ENCODE data around the gene EVI2B. TPM values are rescaled to one million over a fixed set of nuclear protein-coding genes. Genes with fewer than 3 reads are reported as not detected.

Gene EVI2B
- total RNA-seq, 1 donor from 2014 or later: not detected

GRCh38 chr17:31274252-31274651 is 39.6 kb downstream of the EVI2B start:
- no peak overlapping the region for H3K27ac Mint-ChIP-seq (ENCODE audit: unreplicated experiment)
- peaks cover 1% of the 10 kb centered on the region for H3K9me3 Mint-ChIP-seq (ENCODE audit: unreplicated experiment)
- no peak for TF ChIP-seq CTCF (IDR thresholded peaks at IDR 0.05; ENCODE audit: partially characterized antibody, unreplicated experiment)
- H3K4me3 Mint-ChIP-seq (ENCODE audit: unreplicated experiment): no peak overlapping the region
- peaks cover 3% of the 10 kb centered on the region for H3K27me3 Mint-ChIP-seq (ENCODE audit: unreplicated experiment)
- no peak for DNase-seq
- peaks cover 6% of the 10 kb centered on the region for H3K4me1 Mint-ChIP-seq (ENCODE audit: low read depth, unreplicated experiment)
- peaks cover 6% of the 10 kb centered on the region for H3K36me3 Mint-ChIP-seq (ENCODE audit: unreplicated experiment)

GRCh38 chr17:31273516-31273915 is 40.3 kb downstream of the EVI2B start:
- Mint-ChIP-seq H3K27me3 (ENCODE audit: unreplicated experiment) (peaks cover 3% of the 10 kb centered on the region), H3K9me3 (ENCODE audit: unreplicated experiment) (peaks cover 1% of the 10 kb centered on the region), H3K4me1 (ENCODE audit: low read depth, unreplicated experiment) (peaks cover 10% of the 10 kb centered on the region), H3K27ac (ENCODE audit: unreplicated experiment) (no peak overlapping the region), H3K4me3 (ENCODE audit: unreplicated experiment) (no peak overlapping the region), H3K36me3 (ENCODE audit: unreplicated experiment) (peaks cover 6% of the 10 kb centered on the region)
- no peak for TF ChIP-seq CTCF (IDR thresholded peaks at IDR 0.05; ENCODE audit: partially characterized antibody, unreplicated experiment)
- no peak for DNase-seq

DNA sequence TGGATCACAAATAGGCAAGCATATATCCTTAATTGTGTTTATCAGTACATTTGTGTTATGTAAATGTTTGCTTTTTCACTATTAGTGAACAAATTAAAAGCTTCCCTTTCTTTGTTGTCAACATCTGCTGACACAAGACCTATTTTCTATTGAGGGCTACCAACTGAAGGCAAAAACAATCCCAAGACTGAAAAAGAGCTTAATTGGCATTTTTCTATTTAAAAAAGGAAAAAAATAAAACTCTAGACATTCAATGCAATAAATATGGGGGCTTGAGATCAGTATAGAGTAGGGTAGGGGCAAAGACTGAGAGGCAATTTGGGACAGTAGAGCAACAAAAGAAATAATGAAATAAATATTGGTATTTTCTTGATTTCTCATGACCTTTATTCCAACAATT is 41.1 kb downstream of the EVI2B start:
- DNase-seq: no peak
- Mint-ChIP-seq H3K9me3 (ENCODE audit: unreplicated experiment) (no peaks in the 10 kb centered on the region), H3K36me3 (ENCODE audit: unreplicated experiment) (peaks cover 1% of the 10 kb centered on the region), H3K4me1 (ENCODE audit: low read depth, unreplicated experiment) (peaks cover 10% of the 10 kb centered on the region), H3K4me3 (ENCODE audit: unreplicated experiment) (no peak overlapping the region), H3K27ac (ENCODE audit: unreplicated experiment) (no peak overlapping the region), H3K27me3 (ENCODE audit: unreplicated experiment) (peaks cover 3% of the 10 kb centered on the region)
- TF ChIP-seq CTCF (IDR thresholded peaks at IDR 0.05; ENCODE audit: partially characterized antibody, unreplicated experiment): no peak

DNA sequence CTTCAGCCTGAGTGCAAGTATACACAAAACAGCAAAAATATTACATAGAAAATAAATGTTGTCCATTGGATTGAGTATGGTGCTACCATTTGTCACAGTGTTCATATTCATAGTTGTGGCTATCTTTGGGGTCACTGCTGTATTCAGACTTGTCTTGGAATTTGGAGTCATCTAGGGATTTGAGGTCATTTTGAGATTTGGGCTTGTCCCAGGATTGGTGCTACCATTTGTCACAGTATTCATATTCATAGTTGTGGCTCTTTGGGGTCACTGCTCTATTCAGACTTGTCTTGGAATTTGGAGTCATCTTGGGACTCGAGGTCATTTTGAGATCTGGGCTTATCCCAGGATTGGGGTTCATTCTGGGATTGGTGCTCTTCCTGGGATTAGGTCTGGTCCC is 41.6 kb downstream of the EVI2B start:
- no peak for TF ChIP-seq CTCF (IDR thresholded peaks at IDR 0.05; ENCODE audit: partially characterized antibody, unreplicated experiment)
- Mint-ChIP-seq H3K9me3 (ENCODE audit: unreplicated experiment) (no peaks in the 10 kb centered on the region), H3K4me3 (ENCODE audit: unreplicated experiment) (no peak overlapping the region), H3K4me1 (ENCODE audit: low read depth, unreplicated experiment) (peaks cover 10% of the 10 kb centered on the region), H3K27me3 (ENCODE audit: unreplicated experiment) (peaks cover 3% of the 10 kb centered on the region), H3K27ac (ENCODE audit: unreplicated experiment) (peak overlapping the region; percentile 65), H3K36me3 (ENCODE audit: unreplicated experiment) (no peaks in the 10 kb centered on the region)
- no peak for DNase-seq

GRCh38 chr17:31269578-31269983 is 44.3 kb downstream of the EVI2B start:
- H3K36me3 Mint-ChIP-seq (ENCODE audit: unreplicated experiment): no peaks in the 10 kb centered on the region
- no peak for DNase-seq

More at GRCh38 chr17:31269578-31269983, 44.3 kb downstream of the EVI2B start:
- Mint-ChIP-seq H3K4me3 (ENCODE audit: unreplicated experiment) (no peak overlapping the region), H3K4me1 (ENCODE audit: low read depth, unreplicated experiment) (peaks cover 10% of the 10 kb centered on the region), H3K27ac (ENCODE audit: unreplicated experiment) (peak overlapping the region; percentile 85), H3K27me3 (ENCODE audit: unreplicated experiment) (peaks cover 3% of the 10 kb centered on the region), H3K9me3 (ENCODE audit: unreplicated experiment) (no peaks in the 10 kb centered on the region)
- no peak for TF ChIP-seq CTCF (IDR thresholded peaks at IDR 0.05; ENCODE audit: partially characterized antibody, unreplicated experiment)

Measured in glutamatergic neuron (in vitro differentiated cells).